Measurements from ENCODE around the gene TMC8. TPM values are rescaled to one million over a fixed set of nuclear protein-coding genes. Genes with fewer than 3 reads are reported as not detected.
"Not testable (repeated sequence)": the region's sequence is repeated elsewhere in the genome, so short reads cannot be mapped to it uniquely, and the experiment has no call there.

Gene TMC8
- polyA plus RNA-seq, 3 donors, result 4.6 to 5.9 (median 4.9) TPM

DNA sequence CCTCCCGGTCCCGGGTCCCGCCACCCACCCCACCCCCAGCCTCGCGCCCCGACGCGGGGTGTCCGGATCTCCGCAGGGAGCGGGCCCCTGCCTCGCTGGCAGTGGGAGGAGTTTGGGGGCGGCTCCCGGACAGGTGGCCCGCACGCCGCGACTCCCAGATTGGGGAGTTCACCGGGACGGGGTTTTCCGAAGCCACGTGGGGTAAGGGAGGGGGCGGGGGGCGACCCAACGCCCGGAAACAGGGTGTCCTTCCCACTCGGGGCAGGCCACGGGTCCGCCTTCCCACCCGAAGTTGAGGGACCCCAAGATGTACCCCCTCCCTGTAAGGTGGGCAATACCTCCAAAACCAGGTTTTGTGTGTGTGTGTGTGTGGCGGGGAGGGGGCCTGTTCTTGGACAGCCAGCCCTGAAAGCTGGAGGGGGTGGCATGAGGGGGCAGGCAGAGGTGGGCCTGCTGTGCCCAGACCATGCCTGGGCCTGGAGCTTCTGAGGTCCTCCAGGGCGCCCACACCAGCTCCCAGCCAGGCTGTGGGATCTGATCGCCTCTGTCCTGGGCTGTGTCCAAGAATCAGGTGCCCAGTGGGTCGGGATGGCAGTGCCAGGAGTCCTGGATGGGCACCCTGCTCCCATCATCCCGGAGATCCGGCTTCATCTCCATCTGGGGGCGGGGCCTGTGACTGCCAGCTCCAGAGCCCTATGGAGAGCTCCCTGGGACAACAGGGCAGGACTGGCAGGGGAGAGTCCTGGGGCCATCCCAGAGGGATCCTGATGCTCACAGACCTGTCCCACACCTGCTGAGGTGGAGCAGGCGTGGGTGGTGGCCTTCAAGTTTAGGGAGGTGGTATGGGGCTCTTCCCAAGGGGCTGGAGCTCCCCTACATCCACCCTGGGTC lies 38.6 kb downstream of the TMC8 start:
- WGBS, 3 donors, result 8 to 14% (median 12%) methylated on average over 14 to 38 of the region's 38 CpGs

GRCh38 chr17:78170692-78171590 lies 40.4 kb downstream of the TMC8 start:
- no peak overlapping the region for H3K27ac ChIP-seq (ENCODE audit: low read depth, low read length)
- 85 to 88% (median 88%) methylated on average over 28 to 31 of the region's 31 CpGs for WGBS, 3 donors

More for the DNA sequence above, 38.6 kb downstream of the TMC8 start:
- H3K27ac ChIP-seq (ENCODE audit: low read depth, low read length), result no peak overlapping the region

GRCh38 chr17:78171591-78172248 lies 41.1 kb downstream of the TMC8 start:
- H3K27ac ChIP-seq (ENCODE audit: low read depth, low read length), result not testable (repeated sequence)
- WGBS, 3 donors, result 81 to 88% (median 85%) methylated on average over 19 of the region's 19 CpGs

DNA sequence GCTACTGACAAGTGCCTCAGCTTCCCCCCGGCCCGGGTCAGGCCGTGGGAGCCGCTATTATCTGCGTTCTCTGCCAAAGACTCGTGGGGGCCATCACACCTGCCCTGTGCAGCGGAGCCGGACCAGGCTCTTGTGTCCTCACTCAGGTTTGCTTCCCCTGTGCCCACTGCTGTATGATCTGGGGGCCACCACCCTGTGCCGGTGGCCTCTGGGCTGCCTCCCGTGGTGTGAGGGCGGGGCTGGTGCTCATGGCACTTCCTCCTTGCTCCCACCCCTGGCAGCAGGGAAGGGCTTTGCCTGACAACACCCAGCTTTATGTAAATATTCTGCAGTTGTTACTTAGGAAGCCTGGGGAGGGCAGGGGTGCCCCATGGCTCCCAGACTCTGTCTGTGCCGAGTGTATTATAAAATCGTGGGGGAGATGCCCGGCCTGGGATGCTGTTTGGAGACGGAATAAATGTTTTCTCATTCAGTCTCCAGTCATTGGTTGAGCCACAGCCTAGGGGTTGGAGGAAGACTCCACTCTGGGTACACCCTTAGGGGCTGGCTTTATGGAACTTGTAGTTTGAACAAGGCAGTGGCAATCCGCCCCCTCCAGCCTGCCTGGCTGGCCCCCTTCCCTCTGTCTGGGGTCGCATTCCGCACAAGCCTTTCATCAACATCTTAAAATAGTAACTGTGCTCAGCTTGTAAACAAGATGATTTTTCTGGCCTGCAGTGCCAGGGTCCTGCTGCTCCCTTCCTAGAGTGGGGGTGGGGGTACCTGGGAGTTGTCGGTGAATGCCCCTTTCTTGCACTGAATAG lies 41.9 kb downstream of the TMC8 start:
- WGBS, 3 donors, result 33 to 52% (median 43%) methylated on average over 19 of the region's 19 CpGs
- H3K27ac ChIP-seq (ENCODE audit: low read depth, low read length), result no peak overlapping the region

DNA sequence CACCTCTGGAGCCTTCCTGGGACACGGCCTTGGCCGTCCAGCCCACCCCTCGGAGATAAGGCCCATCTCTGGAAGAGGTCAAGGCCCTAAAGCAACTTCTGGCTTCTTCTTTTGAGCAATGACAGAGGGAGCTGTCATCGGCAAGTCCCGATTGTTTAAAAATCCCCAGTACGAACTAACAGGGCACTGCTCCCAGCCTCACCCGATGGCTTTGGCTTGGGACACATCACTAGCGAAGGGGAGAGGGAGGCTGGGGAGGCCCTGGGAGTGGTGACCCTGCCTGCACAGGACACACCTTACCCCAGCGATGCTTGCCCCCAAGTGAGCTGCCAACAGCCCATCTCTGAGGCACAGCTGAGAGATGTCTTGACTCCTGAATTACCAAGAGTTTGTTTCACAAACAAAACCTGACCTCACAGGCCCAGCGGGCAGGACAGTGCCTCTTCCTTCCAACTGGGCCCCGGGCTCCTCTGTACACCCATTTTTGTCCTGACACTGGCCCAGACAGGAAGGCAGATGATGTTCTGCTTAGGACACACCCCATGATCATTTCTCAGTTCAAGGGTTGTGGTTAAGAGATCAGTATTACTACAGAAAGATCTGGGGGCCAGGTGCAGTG lies 42.6 kb downstream of the TMC8 start:
- WGBS, 3 donors, result 64 to 69% (median 68%) methylated on average over 11 of the region's 11 CpGs
- H3K27ac ChIP-seq (ENCODE audit: low read depth, low read length), result no peak overlapping the region

- WGBS, 3 donors, result 18 to 37% (median 20%) methylated on average over 15 of the region's 15 CpGs
- H3K27ac ChIP-seq (ENCODE audit: low read depth, low read length), result no peak overlapping the region
Measured at GRCh38 chr17:78174346-78174869, 43.8 kb downstream of the TMC8 start.

GRCh38 chr17:78174870-78175642 lies 44.5 kb downstream of the TMC8 start:
- 38 to 73% (median 67%) methylated on average over 28 of the region's 28 CpGs for WGBS, 3 donors
- no peak overlapping the region for H3K27ac ChIP-seq (ENCODE audit: low read depth, low read length)

- no peak overlapping the region for H3K27ac ChIP-seq (ENCODE audit: low read depth, low read length)
- 54 to 69% (median 66%) methylated on average over 14 of the region's 14 CpGs for WGBS, 3 donors
Measured at GRCh38 chr17:78175643-78175981, 45.0 kb downstream of the TMC8 start.

- 19 to 26% (median 19%) methylated on average over 14 of the region's 14 CpGs for WGBS, 3 donors
- H3K27ac ChIP-seq (ENCODE audit: low read depth, low read length), result no peak overlapping the region
Measured at GRCh38 chr17:78176548-78177025, 46.0 kb downstream of the TMC8 start.

DNA sequence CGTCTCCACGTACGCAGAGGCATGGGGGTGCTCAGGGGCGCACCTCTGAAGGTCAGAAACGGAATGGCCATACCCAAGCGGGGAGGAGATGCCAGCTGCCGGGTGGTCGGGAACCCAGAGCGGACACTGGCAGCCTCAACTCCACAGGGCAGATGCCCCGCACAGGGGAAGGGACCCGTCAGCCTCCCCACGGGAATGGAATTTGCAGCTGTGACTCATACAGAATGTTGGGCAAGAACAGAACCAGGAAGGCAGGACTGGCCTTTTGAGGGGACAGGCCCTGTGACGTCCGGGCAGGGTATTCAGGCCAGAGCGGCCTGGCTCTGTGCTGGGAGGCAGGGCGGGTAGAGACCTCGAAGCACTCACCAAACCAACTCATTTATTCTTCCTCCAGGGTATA lies 48.8 kb downstream of the TMC8 start:
- WGBS, 3 donors, result 86 to 91% (median 89%) methylated on average over 17 of the region's 17 CpGs
- H3K27ac ChIP-seq (ENCODE audit: low read depth, low read length), result no peak overlapping the region

- 66 to 83% (median 69%) methylated on average over 14 of the region's 14 CpGs for WGBS, 3 donors
Measured at GRCh38 chr17:78180083-78180482, 49.5 kb downstream of the TMC8 start.

DNA sequence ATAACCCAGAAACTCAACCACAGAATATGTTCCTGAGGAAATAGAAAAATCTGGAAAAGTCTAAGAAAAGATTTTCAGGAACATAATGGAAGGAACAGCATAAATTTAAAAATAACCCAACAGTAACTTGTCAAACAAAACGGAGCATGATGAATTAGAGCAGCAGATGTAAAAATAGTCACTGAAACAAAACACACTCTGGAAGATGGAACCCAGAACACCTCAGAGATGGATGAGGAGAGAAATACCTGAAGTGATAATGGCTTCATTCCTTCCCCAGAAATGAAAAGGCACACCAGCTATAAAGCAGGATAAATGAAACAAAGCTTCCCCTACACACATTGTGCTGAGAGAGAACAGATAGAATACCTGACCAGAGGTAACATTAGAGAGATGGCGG lies 49.9 kb downstream of the TMC8 start:
- no peak overlapping the region for H3K27ac ChIP-seq (ENCODE audit: low read depth, low read length)
- 78 to 88% (median 79%) methylated on average over 2 of the region's 2 CpGs for WGBS, 3 donors

More at GRCh38 chr17:78180083-78180482, 49.5 kb downstream of the TMC8 start:
- H3K27ac ChIP-seq (ENCODE audit: low read depth, low read length), result no peak overlapping the region

- WGBS, 3 donors, result 37 to 97% (median 97%) methylated on average over 13 of the region's 13 CpGs
- H3K27ac ChIP-seq (ENCODE audit: low read depth, low read length), result no peak overlapping the region
Measured at GRCh38 chr17:78182504-78182903, 51.9 kb downstream of the TMC8 start.

DNA sequence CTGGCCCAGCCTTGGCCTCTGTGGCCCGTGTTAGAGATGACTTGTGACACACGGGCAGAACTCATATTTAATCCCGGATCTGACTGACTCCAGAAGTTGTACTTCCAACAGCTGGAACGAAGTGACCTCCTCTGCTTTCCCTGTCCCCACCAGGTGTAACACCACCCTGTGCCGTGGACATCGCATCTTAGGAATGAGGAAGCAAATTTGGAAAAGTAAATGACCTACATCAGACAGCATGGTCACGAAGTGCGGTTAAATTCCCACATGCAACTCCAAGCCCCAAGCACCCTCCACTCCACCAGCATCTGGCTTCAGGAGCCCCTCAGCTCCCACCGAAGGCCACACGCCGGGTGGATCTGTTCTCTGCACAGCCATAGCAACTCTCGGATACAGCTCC lies 53.3 kb downstream of the TMC8 start:
- no peak overlapping the region for H3K27ac ChIP-seq (ENCODE audit: low read depth, low read length)
- 73 to 94% (median 91%) methylated on average over 12 of the region's 12 CpGs for WGBS, 3 donors

- WGBS, 3 donors, result 28 to 84% (median 77%) methylated on average over 10 of the region's 10 CpGs
Measured at GRCh38 chr17:78184351-78184750, 53.8 kb downstream of the TMC8 start.

DNA sequence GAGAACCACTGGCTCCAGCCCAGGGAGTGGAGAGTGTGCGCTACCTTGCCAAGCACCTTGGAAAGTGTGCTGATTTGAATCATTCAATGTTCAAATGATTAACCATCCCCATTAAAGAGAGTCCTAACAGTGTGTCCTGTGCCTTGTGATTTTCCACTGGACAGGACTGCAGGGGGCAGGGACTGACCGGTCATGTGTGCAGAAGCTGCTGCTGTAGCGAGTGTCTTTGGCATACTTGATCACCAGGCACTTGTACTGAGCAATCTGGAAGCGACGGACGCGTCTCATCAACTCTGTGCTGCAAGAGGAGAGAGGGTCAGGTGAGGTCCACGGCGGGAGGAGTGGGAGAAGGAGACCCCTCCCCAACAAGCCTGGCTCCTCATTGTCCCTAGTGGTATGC lies 54.3 kb downstream of the TMC8 start:
- 45 to 84% (median 77%) methylated on average over 9 of the region's 9 CpGs for WGBS, 3 donors
- H3K27ac ChIP-seq (ENCODE audit: low read depth, low read length), result no peak overlapping the region

More at GRCh38 chr17:78184351-78184750, 53.8 kb downstream of the TMC8 start:
- no peak overlapping the region for H3K27ac ChIP-seq (ENCODE audit: low read depth, low read length)

Measured in adipose tissue (tissue), 3 donors.